H9 (cell line): ENCODE measurements around the gene GSTA4. TPM values are rescaled to one million over a fixed set of nuclear protein-coding genes. Genes with fewer than 3 reads are reported as not detected.
"Not testable (repeated sequence)": the region's sequence is repeated elsewhere in the genome, so short reads cannot be mapped to it uniquely, and the experiment has no call there.

Source experiments
- DNase-seq: peaks from one replicate; pipeline ENCODE4 v3.0.0-alpha.2; 2017
- H2AFZ ChIP-seq: one replicate; pipeline ENCODE4 v1.6.1; 2013; ENCODE audit warnings: mild to moderate bottlenecking, low read length, control low read depth, moderate library complexity
- H2AK5ac ChIP-seq: 2 replicates; pipeline ENCODE4 v1.6.1; 2013; ENCODE audit warnings: low read length, control low read depth, mixed read lengths; ENCODE audit not compliant: insufficient read length
- H2BK120ac ChIP-seq: one replicate; pipeline ENCODE4 v1.6.1; 2013; ENCODE audit warnings: low read depth, mild to moderate bottlenecking, low read length, control low read depth, inconsistent platforms; ENCODE audit not compliant: poor library complexity, severe bottlenecking
- H2BK12ac ChIP-seq: 2 replicates; pipeline ENCODE4 v1.6.1; 2013; ENCODE audit warnings: low read length, control low read depth, mixed read lengths, low read depth; ENCODE audit not compliant: insufficient read length
- H2BK15ac ChIP-seq: 2 replicates; pipeline ENCODE4 v1.6.1; 2013; ENCODE audit warnings: low read depth, low read length, control low read depth
- H2BK20ac ChIP-seq: one replicate; pipeline ENCODE4 v1.6.1; 2013; ENCODE audit warnings: low read depth, mild to moderate bottlenecking, low read length, control low read depth, inconsistent platforms; ENCODE audit not compliant: poor library complexity, severe bottlenecking
- H2BK5ac ChIP-seq: 2 replicates; pipeline ENCODE4 v1.6.1; 2013; ENCODE audit warnings: low read length, control low read depth, mixed read lengths; ENCODE audit not compliant: insufficient read length
- H3K14ac ChIP-seq: 2 replicates; pipeline ENCODE4 v1.6.1; 2013; ENCODE audit warnings: low read length, control low read depth; ENCODE audit not compliant: insufficient read depth
- H3K18ac ChIP-seq: 2 replicates; pipeline ENCODE4 v1.6.1; 2013; ENCODE audit warnings: low read depth, mild to moderate bottlenecking, mixed read lengths, low read length, control low read depth; ENCODE audit not compliant: insufficient read length
- H3K23ac ChIP-seq: 2 replicates; pipeline ENCODE4 v1.6.1; 2013; ENCODE audit warnings: low read length, control low read depth, mixed read lengths, low read depth; ENCODE audit not compliant: insufficient read length
- H3K23me2 ChIP-seq: 2 replicates; pipeline ENCODE4 v1.6.1; 2013; ENCODE audit warnings: low read depth, mild to moderate bottlenecking, mixed read lengths, low read length, control low read depth; ENCODE audit not compliant: insufficient read length, poor library complexity, severe bottlenecking
- H3K27ac ChIP-seq: 2 replicates; pipeline ENCODE4 v1.5.1; 2013; ENCODE audit warnings: low read length, control low read depth, mixed read lengths, low read depth; ENCODE audit not compliant: insufficient read length
- H3K27me3 ChIP-seq: 2 replicates; pipeline ENCODE4 v1.6.1; 2013; ENCODE audit warnings: low read length, control low read depth, inconsistent platforms; ENCODE audit not compliant: insufficient read depth
- H3K4ac ChIP-seq: 2 replicates; pipeline ENCODE4 v1.6.1; 2013; ENCODE audit warnings: low read depth, mild to moderate bottlenecking, control low read depth, inconsistent platforms, low read length, moderate library complexity
- H3K4me1 ChIP-seq: 2 replicates; pipeline ENCODE4 v1.6.1; 2013; ENCODE audit warnings: low read length, control low read depth, inconsistent platforms; ENCODE audit not compliant: insufficient read depth
- H3K4me2 ChIP-seq: 2 replicates; pipeline ENCODE4 v1.6.1; 2013; ENCODE audit warnings: low read length, control low read depth, mixed read lengths; ENCODE audit not compliant: insufficient read length, insufficient read depth
- H3K56ac ChIP-seq: 2 replicates; pipeline ENCODE4 v1.6.1; 2013; ENCODE audit warnings: low read depth, mild to moderate bottlenecking, mixed read lengths, low read length, control low read depth; ENCODE audit not compliant: insufficient read length
- H3K79me1 ChIP-seq: 2 replicates; pipeline ENCODE4 v1.6.1; 2013; ENCODE audit warnings: low read depth, mild to moderate bottlenecking, moderate library complexity, low read length, control low read depth, inconsistent platforms; ENCODE audit not compliant: insufficient read depth, poor library complexity, severe bottlenecking
- H3K79me2 ChIP-seq: 2 replicates; pipeline ENCODE4 v1.6.1; 2013; ENCODE audit warnings: low read length, control low read depth, inconsistent platforms; ENCODE audit not compliant: insufficient read depth
- H3K9ac ChIP-seq: 2 replicates; pipeline ENCODE4 v1.6.1; 2013; ENCODE audit warnings: low read length, control low read depth, mixed read lengths; ENCODE audit not compliant: insufficient read length; ENCODE audit errors: extremely low read depth
- H3K9me3 ChIP-seq: one replicate; pipeline ENCODE4 v1.6.1; 2013; ENCODE audit warnings: low read depth, low read length, inconsistent platforms; ENCODE audit not compliant: control insufficient read depth
- H3T11ph ChIP-seq: one replicate; pipeline ENCODE4 v1.6.1; 2013; ENCODE audit warnings: mild to moderate bottlenecking, low read length, control low read depth, inconsistent platforms
- H4K20me1 ChIP-seq: one replicate; pipeline ENCODE4 v1.6.1; 2013; ENCODE audit not compliant: control insufficient read depth, insufficient read length, insufficient read depth
- H4K5ac ChIP-seq: 2 replicates; pipeline ENCODE4 v1.6.1; 2013; ENCODE audit warnings: low read depth, mild to moderate bottlenecking, mixed read lengths, low read length, control low read depth; ENCODE audit not compliant: insufficient read length
- H4K8ac ChIP-seq: replicated peaks from 2 replicates; pipeline ENCODE4 v1.6.1; 2013; ENCODE audit warnings: low read length, control low read depth, mixed read lengths, low read depth; ENCODE audit not compliant: insufficient read length
- H4K91ac ChIP-seq: 2 replicates; pipeline ENCODE4 v1.6.1; 2013; ENCODE audit warnings: low read depth, mild to moderate bottlenecking, moderate library complexity, mixed read lengths, low read length, control low read depth; ENCODE audit not compliant: insufficient read length
- H3K27ac Mint-ChIP-seq, 3 experiments: 2 replicates in 2 of 3; 3 replicates in 1 of 3; pipeline ENCODE4 v1.8.0; 2020 to 2021; ENCODE audit warnings: mixed read lengths in 3 of 3, mild to moderate bottlenecking in 1 of 3, moderate library complexity in 1 of 3
- H3K27me3 Mint-ChIP-seq: 2 replicates; pipeline ENCODE4 v1.8.0; 2021; ENCODE audit warnings: low read depth, mild to moderate bottlenecking, moderate library complexity, mixed read lengths
- H3K36me3 Mint-ChIP-seq, 3 experiments: 2 replicates in 2 of 3; 3 replicates in 1 of 3; pipeline ENCODE4 v1.8.0; 2020 to 2021; ENCODE audit warnings: low read depth in 3 of 3, mixed read lengths in 3 of 3; ENCODE audit not compliant: insufficient read depth in 1 of 3
- H3K4me1 Mint-ChIP-seq, 2 experiments: 2 replicates each; pipeline ENCODE4 v1.8.0; 2020; ENCODE audit warnings: mixed read lengths in 2 of 2
- H3K4me3 Mint-ChIP-seq, 2 experiments: 2 replicates in 1 of 2; 3 replicates in 1 of 2; pipeline ENCODE4 v1.8.0; 2020 to 2021; ENCODE audit warnings: mild to moderate bottlenecking in 2 of 2, mixed read lengths in 2 of 2, moderate library complexity in 1 of 2
- H3K9me3 Mint-ChIP-seq, 2 experiments: 2 replicates in 1 of 2; 3 replicates in 1 of 2; pipeline ENCODE4 v1.8.0; 2020; ENCODE audit warnings: mild to moderate bottlenecking in 2 of 2, mixed read lengths in 2 of 2, moderate library complexity in 1 of 2
- WGBS: extraction: QIAGEN DNeasy Blood & Tissue Kit; methylation state at CpG from one replicate; pipeline ENCODE4 v1.1.7; 2013; ENCODE audit warnings: missing lambda C conversion rate, low lambda C conversion rate, mixed read lengths; ENCODE audit not compliant: insufficient read length; ENCODE audit errors: extremely low coverage; 5-methylcytosine and 5-hydroxymethylcytosine counted together
- total RNA-seq: library from RNA; stranded (reverse); gene quantifications from 2 replicates; pipeline ENCODE4 v1.2.1, GENCODE V29; 2021
- TF ChIP-seq, protein P1 (sequence below): fragments of 200-600 bp; sonication (generic); conservative IDR thresholded peaks from 3 replicates; pipeline ENCODE4 v1.8.0; 2021; ENCODE audit warnings: antibody characterized with exemption, mild to moderate bottlenecking

The GSTA4 gene
- total RNA-seq, 1 experiment from 2014 or later: 32.1 TPM

DNA sequence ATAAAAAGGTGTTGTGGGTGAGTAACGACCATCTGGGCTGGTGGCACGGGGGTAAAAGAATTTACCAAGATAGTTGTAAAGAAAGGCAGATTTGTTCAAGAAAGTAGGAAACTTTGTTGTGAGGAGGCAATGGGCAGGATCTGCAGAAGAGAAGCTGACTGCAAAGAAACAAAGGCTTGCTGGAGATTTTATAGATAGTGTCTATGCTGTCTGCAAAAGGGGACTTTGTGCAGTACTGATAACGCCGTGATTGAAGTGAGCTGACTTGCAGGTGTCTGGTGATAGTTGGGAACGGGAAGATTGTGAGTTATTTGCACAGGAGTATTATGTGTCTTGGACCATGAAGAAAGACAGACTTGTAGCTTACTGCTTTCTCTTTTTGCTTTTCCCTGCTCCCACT lies 48.8 kb downstream of the GSTA4 start:
- H4K91ac ChIP-seq: no peak overlapping the region
- H3K4me2 ChIP-seq: no peak overlapping the region
- no peak overlapping the region for H4K5ac ChIP-seq
- H3K23me2 ChIP-seq: no peaks in the 10 kb centered on the region
- H3K27me3 Mint-ChIP-seq: peaks cover 1% of the 10 kb centered on the region; the same call in 1 of the 2 replicates
- H2AK5ac ChIP-seq: no peak overlapping the region
- no peak overlapping the region for H4K8ac ChIP-seq
- H3K18ac ChIP-seq: no peak overlapping the region
- H3K36me3 Mint-ChIP-seq: no peaks in the 10 kb centered on the region
- no peak overlapping the region for H2BK15ac ChIP-seq
- H3K79me1 ChIP-seq: no peaks in the 10 kb centered on the region
- H3K23ac ChIP-seq: no peak overlapping the region
- no peaks in the 10 kb centered on the region for H3K9me3 Mint-ChIP-seq
- no peak overlapping the region for H2BK12ac ChIP-seq
- no peak overlapping the region for H3K27ac ChIP-seq
- H3K4me3 Mint-ChIP-seq: no peak overlapping the region
- H3K4ac ChIP-seq: no peak overlapping the region
- no peak overlapping the region for H2AFZ ChIP-seq
- H3T11ph ChIP-seq: no peak overlapping the region
- H3K4me1 ChIP-seq: no peaks in the 10 kb centered on the region
- no peaks in the 10 kb centered on the region for H3K27me3 ChIP-seq
- H3K9me3 ChIP-seq: no peaks in the 10 kb centered on the region
- H4K20me1 ChIP-seq: no peaks in the 10 kb centered on the region
- peak overlapping the region in 1 of 3 experiments; percentile 19; a peak in 1 of 7 replicates for H3K27ac Mint-ChIP-seq
- no peak overlapping the region for H3K9ac ChIP-seq
- no peak overlapping the region for H2BK20ac ChIP-seq
- no peak for DNase-seq
- peaks cover 27 to 28% of the 10 kb centered on the region in 2 experiments for H3K4me1 Mint-ChIP-seq
- WGBS: no CpG with 5 or more reads among the region's 5 CpGs
- H3K79me2 ChIP-seq: no peaks in the 10 kb centered on the region
- H3K14ac ChIP-seq: no peak overlapping the region
- TF ChIP-seq, protein P1, sequence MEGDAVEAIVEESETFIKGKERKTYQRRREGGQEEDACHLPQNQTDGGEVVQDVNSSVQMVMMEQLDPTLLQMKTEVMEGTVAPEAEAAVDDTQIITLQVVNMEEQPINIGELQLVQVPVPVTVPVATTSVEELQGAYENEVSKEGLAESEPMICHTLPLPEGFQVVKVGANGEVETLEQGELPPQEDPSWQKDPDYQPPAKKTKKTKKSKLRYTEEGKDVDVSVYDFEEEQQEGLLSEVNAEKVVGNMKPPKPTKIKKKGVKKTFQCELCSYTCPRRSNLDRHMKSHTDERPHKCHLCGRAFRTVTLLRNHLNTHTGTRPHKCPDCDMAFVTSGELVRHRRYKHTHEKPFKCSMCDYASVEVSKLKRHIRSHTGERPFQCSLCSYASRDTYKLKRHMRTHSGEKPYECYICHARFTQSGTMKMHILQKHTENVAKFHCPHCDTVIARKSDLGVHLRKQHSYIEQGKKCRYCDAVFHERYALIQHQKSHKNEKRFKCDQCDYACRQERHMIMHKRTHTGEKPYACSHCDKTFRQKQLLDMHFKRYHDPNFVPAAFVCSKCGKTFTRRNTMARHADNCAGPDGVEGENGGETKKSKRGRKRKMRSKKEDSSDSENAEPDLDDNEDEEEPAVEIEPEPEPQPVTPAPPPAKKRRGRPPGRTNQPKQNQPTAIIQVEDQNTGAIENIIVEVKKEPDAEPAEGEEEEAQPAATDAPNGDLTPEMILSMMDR: no peak
- H2BK120ac ChIP-seq: no peak overlapping the region
- H3K56ac ChIP-seq: no peak overlapping the region
- no peak overlapping the region for H2BK5ac ChIP-seq

DNA sequence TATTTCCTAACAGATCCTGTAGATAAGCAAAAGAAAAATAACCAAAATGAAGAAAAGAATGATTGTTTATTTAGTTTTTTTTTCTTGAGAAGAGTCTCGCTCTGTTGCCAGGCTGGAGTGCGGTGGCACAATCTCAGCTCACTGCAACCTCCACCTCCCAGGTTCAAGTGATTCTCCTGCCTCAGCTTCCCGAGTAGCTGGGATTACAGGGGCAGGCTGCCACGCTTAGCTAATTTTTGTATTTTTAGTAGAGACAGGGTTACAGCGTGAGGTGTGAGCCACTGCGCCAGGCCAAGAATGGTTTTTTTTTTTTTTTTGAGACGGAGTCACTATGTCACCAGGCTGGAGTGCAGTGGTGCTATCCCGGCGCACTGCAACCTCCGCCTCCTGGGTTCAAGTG lies 52.3 kb downstream of the GSTA4 start:
- not testable (repeated sequence) for H3K36me3 Mint-ChIP-seq, H3K4ac ChIP-seq, H4K91ac ChIP-seq, H3T11ph ChIP-seq, H2BK12ac ChIP-seq, H3K9me3 ChIP-seq, H3K18ac ChIP-seq, H2BK15ac ChIP-seq, H3K27me3 ChIP-seq, H3K79me2 ChIP-seq, H4K8ac ChIP-seq, H2BK20ac ChIP-seq, H2BK5ac ChIP-seq, H2AFZ ChIP-seq, H3K4me1 ChIP-seq, H4K20me1 ChIP-seq, H3K56ac ChIP-seq, H3K4me2 ChIP-seq, H2BK120ac ChIP-seq, H3K27ac Mint-ChIP-seq, H3K79me1 ChIP-seq, DNase-seq, H3K27ac ChIP-seq, H3K23ac ChIP-seq, H3K9ac ChIP-seq, H3K27me3 Mint-ChIP-seq, H3K14ac ChIP-seq, H3K23me2 ChIP-seq, H3K9me3 Mint-ChIP-seq, H4K5ac ChIP-seq, H2AK5ac ChIP-seq, H3K4me3 Mint-ChIP-seq
- no CpG with 5 or more reads among the region's 10 CpGs for WGBS
- H3K4me1 Mint-ChIP-seq: peaks cover 27 to 28% of the 10 kb centered on the region in 2 experiments
